WTC11 (cell line): ENCODE measurements around the gene SUMF1. TPM values are rescaled to one million over a fixed set of nuclear protein-coding genes. Genes with fewer than 3 reads are reported as not detected.

ENCODE experiments used
- ATAC-seq: fragments of 200-7000 bp; cut with Tn5 transposase; 2 replicates; pipeline ENCODE4 v1.10.0; 2021; ENCODE audit warnings: mild to moderate bottlenecking, moderate library complexity
- CTCF ChIA-PET: fragments of 300-600 bp; sonication (Branson Sonifier 250); formaldehyde crosslinking; loops from one replicate; lab custom pipeline; 2021; ENCODE audit warnings: antibody characterized with exemption; lab: Charles Lee
- POLR2A ChIA-PET: fragments of 350-600 bp; sonication (Branson Sonifier 250); formaldehyde crosslinking; loops from one replicate; lab custom pipeline; 2021; ENCODE audit warnings: antibody characterized with exemption; lab: Charles Lee
- DNase-seq: peaks from one replicate; pipeline ENCODE4 v3.0.0; 2021; ENCODE audit warnings: low spot score
- H3K27ac Mint-ChIP-seq: 2 replicates; pipeline ENCODE4 v1.8.0; 2021; ENCODE audit warnings: mixed read lengths
- H3K27me3 Mint-ChIP-seq: 2 replicates; pipeline ENCODE4 v1.8.0; 2021; ENCODE audit warnings: low read depth, mild to moderate bottlenecking, moderate library complexity, mixed read lengths
- H3K36me3 Mint-ChIP-seq: 2 replicates; pipeline ENCODE4 v1.8.0; 2021; ENCODE audit warnings: mixed read lengths
- H3K4me1 Mint-ChIP-seq: 2 replicates; pipeline ENCODE4 v1.8.0; 2022; ENCODE audit warnings: mixed read lengths
- H3K4me3 Mint-ChIP-seq: 2 replicates; pipeline ENCODE4 v1.8.0; 2021; ENCODE audit warnings: mild to moderate bottlenecking, moderate library complexity, mixed read lengths
- H3K9me3 Mint-ChIP-seq: 2 replicates; pipeline ENCODE4 v1.8.0; 2021; ENCODE audit warnings: mixed read lengths
- ATF3 ChIP-seq: sonication (generic); formaldehyde crosslinking; conservative IDR thresholded peaks from 2 replicates; pipeline ENCODE4 v1.8.1; 2022; ENCODE audit warnings: mild to moderate bottlenecking, missing genetic modification reagents
- CTCF ChIP-seq: fragments of 200-600 bp; IDR thresholded peaks from 2 replicates; pipeline ENCODE4 v1.8.0; 2022; ENCODE audit warnings: antibody characterized with exemption
- ERG ChIP-seq: fragments of 250-450 bp; sonication (Bioruptor Pico); IDR thresholded peaks from 2 replicates; pipeline ENCODE4 v1.8.0; 2021; ENCODE audit warnings: mild to moderate bottlenecking
- GRHL2 ChIP-seq: fragments of 250-450 bp; sonication (Bioruptor Pico); IDR thresholded peaks from 2 replicates; pipeline ENCODE4 v1.8.0; 2022; ENCODE audit warnings: mild to moderate bottlenecking, moderate library complexity; ENCODE audit not compliant: insufficient replicate concordance, severe bottlenecking
- HMGA2 ChIP-seq: fragments of 250-450 bp; sonication (Bioruptor Pico); IDR thresholded peaks from 2 replicates; pipeline ENCODE4 v1.4.0; 2021; ENCODE audit warnings: mild to moderate bottlenecking, moderate library complexity
- KAT7 ChIP-seq: sonication (generic); formaldehyde crosslinking; IDR thresholded peaks from 2 replicates; pipeline ENCODE4 v1.8.1; 2023; ENCODE audit warnings: missing genetic modification reagents, mild to moderate bottlenecking, borderline replicate concordance
- MYBL2 ChIP-seq: sonication (generic); formaldehyde crosslinking; IDR thresholded peaks from 2 replicates; pipeline ENCODE4 v1.8.1; 2023; ENCODE audit warnings: mild to moderate bottlenecking, moderate library complexity, missing genetic modification reagents
- NFE2L1 ChIP-seq: sonication (generic); formaldehyde crosslinking; IDR thresholded peaks from 2 replicates; pipeline ENCODE4 v1.8.1; 2023; ENCODE audit warnings: missing genetic modification reagents
- NFYB ChIP-seq: sonication (generic); formaldehyde crosslinking; conservative IDR thresholded peaks from 2 replicates; pipeline ENCODE4 v1.8.0; 2022; ENCODE audit warnings: low read depth, missing genetic modification reagents
- NR3C1 ChIP-seq: sonication (generic); formaldehyde crosslinking; conservative IDR thresholded peaks from 2 replicates; pipeline ENCODE4 v1.8.1; 2023; ENCODE audit warnings: low read depth, mild to moderate bottlenecking, missing genetic modification reagents
- RORB ChIP-seq: fragments of 250-450 bp; sonication (Bioruptor Pico); IDR thresholded peaks from 2 replicates; pipeline ENCODE4 v1.9.0; 2021; ENCODE audit warnings: mild to moderate bottlenecking
- SMAD3 ChIP-seq: sonication (generic); formaldehyde crosslinking; IDR thresholded peaks from 2 replicates; pipeline ENCODE4 v1.8.0; 2022; ENCODE audit warnings: missing genetic modification reagents, mild to moderate bottlenecking, borderline replicate concordance
- TP53 ChIP-seq: sonication (generic); formaldehyde crosslinking; IDR thresholded peaks from 2 replicates; pipeline ENCODE4 v1.8.1; 2023; ENCODE audit warnings: mild to moderate bottlenecking, missing genetic modification reagents
- USF2 ChIP-seq: sonication (generic); formaldehyde crosslinking; IDR thresholded peaks from 2 replicates; pipeline ENCODE4 v1.8.1; 2023; ENCODE audit warnings: mild to moderate bottlenecking, missing genetic modification reagents, moderate library complexity
- ZBTB21 ChIP-seq: sonication (generic); formaldehyde crosslinking; IDR thresholded peaks from 2 replicates; pipeline ENCODE4 v1.8.1; 2023; ENCODE audit warnings: mild to moderate bottlenecking, missing genetic modification reagents, borderline replicate concordance
- ZNF232 ChIP-seq: sonication (generic); formaldehyde crosslinking; IDR thresholded peaks from 2 replicates; pipeline ENCODE4 v1.8.0; 2022; ENCODE audit warnings: mild to moderate bottlenecking, missing genetic modification reagents
- ZNF263 ChIP-seq: sonication (generic); formaldehyde crosslinking; IDR thresholded peaks from 2 replicates; pipeline ENCODE4 v1.8.1; 2022; ENCODE audit warnings: low read depth, mild to moderate bottlenecking, moderate library complexity, missing genetic modification reagents
- ZNF317 ChIP-seq: sonication (generic); formaldehyde crosslinking; IDR thresholded peaks from 2 replicates; pipeline ENCODE4 v1.8.1; 2023; ENCODE audit warnings: low read depth, mild to moderate bottlenecking, moderate library complexity, missing genetic modification reagents, borderline replicate concordance
- ZNF396 ChIP-seq: fragments of 250-450 bp; sonication (Bioruptor Pico); IDR thresholded peaks from 2 replicates; pipeline ENCODE4 v1.8.0; 2021; ENCODE audit warnings: mild to moderate bottlenecking, moderate library complexity, borderline replicate concordance
- ZNF416 ChIP-seq: fragments of 250-450 bp; sonication (Bioruptor Pico); IDR thresholded peaks from 2 replicates; pipeline ENCODE4 v1.9.0; 2021; ENCODE audit warnings: mild to moderate bottlenecking, inconsistent platforms
- total RNA-seq: library from RNA; stranded (reverse); gene quantifications from 3 replicates; pipeline ENCODE4 v1.2.3, GENCODE V29; 2021
- TF ChIP-seq, protein P1 (sequence below): sonication (generic); formaldehyde crosslinking; IDR thresholded peaks from 2 replicates; pipeline ENCODE4 v1.8.1; 2023; ENCODE audit warnings: mild to moderate bottlenecking, missing genetic modification reagents
- TF ChIP-seq, protein P2 (sequence below): sonication (generic); formaldehyde crosslinking; IDR thresholded peaks from 2 replicates; pipeline ENCODE4 v1.8.1; 2023; ENCODE audit warnings: mild to moderate bottlenecking, missing genetic modification reagents, moderate library complexity

The SUMF1 gene
- total RNA-seq, 1 experiment from 2014 or later = 10.4 TPM

DNA sequence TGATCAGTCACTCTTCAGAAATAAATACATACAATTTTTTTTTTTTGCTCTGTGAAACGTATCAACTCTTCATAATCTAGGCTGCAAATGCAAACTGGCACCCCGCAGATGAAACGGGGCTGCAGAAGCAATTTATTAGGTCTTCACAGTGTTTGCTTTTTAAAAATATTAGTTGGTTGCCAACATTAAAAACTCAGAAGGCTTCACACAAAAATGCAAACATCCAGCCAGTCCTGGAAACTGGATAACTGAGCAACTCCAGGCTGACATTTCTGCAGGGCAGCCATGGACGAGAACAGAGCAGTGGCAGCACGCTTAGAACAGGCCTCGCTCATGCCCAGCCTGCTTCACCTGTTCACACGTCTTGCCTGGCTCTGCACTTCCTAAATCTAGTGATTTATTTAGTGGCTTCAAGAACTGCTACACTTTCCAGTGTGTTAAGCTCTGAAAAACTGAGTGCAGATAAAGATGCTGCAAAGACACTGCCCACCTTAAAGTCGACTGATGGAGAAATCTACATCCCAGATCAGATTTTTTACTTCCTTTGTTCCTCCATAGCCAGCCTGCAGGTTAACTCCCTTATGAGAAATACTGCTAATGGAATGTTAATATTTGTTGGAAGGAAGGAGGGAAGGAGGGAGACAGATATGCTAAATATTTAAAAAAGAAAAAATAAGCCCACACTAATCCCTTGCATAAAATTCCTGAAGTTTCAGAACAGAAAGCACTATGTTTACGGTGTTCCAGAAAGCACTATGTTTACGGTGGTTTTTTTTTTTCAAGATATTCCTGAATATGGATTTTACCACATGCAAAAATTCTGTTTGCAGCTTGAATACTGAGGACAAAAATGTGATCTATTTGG lies 110.3 kb downstream of the SUMF1 start:
- no peak for DNase-seq
- no peaks in the 10 kb centered on the region for H3K9me3 Mint-ChIP-seq
- no peaks in the 10 kb centered on the region for H3K4me1 Mint-ChIP-seq
- ChIA-PET POLR2A (no interaction called here), CTCF (interaction anchor here (0.8 to 1.0 kb wide), 2 partner anchors 19 to 364 kb away, joined by 3 read pairs; no protein-coding TSS in a partner anchor)
- TF ChIP-seq CTCF = no peak
- TF ChIP-seq ZNF396 (CRISPR knock-in tag) = no peak
- TF ChIP-seq, protein P1, sequence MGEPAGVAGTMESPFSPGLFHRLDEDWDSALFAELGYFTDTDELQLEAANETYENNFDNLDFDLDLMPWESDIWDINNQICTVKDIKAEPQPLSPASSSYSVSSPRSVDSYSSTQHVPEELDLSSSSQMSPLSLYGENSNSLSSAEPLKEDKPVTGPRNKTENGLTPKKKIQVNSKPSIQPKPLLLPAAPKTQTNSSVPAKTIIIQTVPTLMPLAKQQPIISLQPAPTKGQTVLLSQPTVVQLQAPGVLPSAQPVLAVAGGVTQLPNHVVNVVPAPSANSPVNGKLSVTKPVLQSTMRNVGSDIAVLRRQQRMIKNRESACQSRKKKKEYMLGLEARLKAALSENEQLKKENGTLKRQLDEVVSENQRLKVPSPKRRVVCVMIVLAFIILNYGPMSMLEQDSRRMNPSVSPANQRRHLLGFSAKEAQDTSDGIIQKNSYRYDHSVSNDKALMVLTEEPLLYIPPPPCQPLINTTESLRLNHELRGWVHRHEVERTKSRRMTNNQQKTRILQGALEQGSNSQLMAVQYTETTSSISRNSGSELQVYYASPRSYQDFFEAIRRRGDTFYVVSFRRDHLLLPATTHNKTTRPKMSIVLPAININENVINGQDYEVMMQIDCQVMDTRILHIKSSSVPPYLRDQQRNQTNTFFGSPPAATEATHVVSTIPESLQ (CRISPR knock-in tag) = no peak
- TF ChIP-seq SMAD3 = no peak
- no peak for TF ChIP-seq ZNF317
- TF ChIP-seq NFE2L1 (CRISPR knock-in tag) = no peak
- TF ChIP-seq USF2 (CRISPR knock-in tag) = no peak
- no peak for TF ChIP-seq NR3C1
- TF ChIP-seq ZNF263 (CRISPR knock-in tag) = no peak
- TF ChIP-seq KAT7 (CRISPR knock-in tag) = no peak
- no peak for TF ChIP-seq MYBL2
- TF ChIP-seq ZNF416 (CRISPR knock-in tag) = no peak
- TF ChIP-seq NFYB (CRISPR knock-in tag) = no peak
- TF ChIP-seq HMGA2 (CRISPR knock-in tag) = no peak
- no peak for TF ChIP-seq TP53
- H3K27me3 Mint-ChIP-seq = no peaks in the 10 kb centered on the region
- no peaks in the 10 kb centered on the region for H3K36me3 Mint-ChIP-seq
- peak overlapping the region; percentile 45 for H3K27ac Mint-ChIP-seq
- no peak for ATAC-seq
- no peak overlapping the region for H3K4me3 Mint-ChIP-seq

GRCh38 chr3:4356220-4356540 lies 110.9 kb downstream of the SUMF1 start:
- TF ChIP-seq ATF3 (CRISPR knock-in tag) (no peak), RORB (CRISPR knock-in tag) (no peak), ERG (no peak), ZBTB21 (CRISPR knock-in tag) (no peak), ZNF232 (no peak), GRHL2 (CRISPR knock-in tag) (no peak)
- TF ChIP-seq, protein P2, sequence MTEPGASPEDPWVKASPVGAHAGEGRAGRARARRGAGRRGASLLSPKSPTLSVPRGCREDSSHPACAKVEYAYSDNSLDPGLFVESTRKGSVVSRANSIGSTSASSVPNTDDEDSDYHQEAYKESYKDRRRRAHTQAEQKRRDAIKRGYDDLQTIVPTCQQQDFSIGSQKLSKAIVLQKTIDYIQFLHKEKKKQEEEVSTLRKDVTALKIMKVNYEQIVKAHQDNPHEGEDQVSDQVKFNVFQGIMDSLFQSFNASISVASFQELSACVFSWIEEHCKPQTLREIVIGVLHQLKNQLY (CRISPR knock-in tag) = no peak
- H3K36me3 Mint-ChIP-seq = no peaks in the 10 kb centered on the region
- H3K4me3 Mint-ChIP-seq = no peak overlapping the region
- no peak overlapping the region for H3K27ac Mint-ChIP-seq
- H3K4me1 Mint-ChIP-seq = no peaks in the 10 kb centered on the region
- no peaks in the 10 kb centered on the region for H3K9me3 Mint-ChIP-seq
- ChIA-PET CTCF (interaction anchor here (1.0 kb wide), 1 partner anchor 365 kb away, joined by 3 read pairs; no protein-coding TSS in a partner anchor), POLR2A (no interaction called here)
- H3K27me3 Mint-ChIP-seq = no peaks in the 10 kb centered on the region
- no peak for DNase-seq
- ATAC-seq = no peak
